Endodermal cell (in vitro differentiated cells): ENCODE measurements around the gene FHL5. TPM values are rescaled to one million over a fixed set of nuclear protein-coding genes. Genes with fewer than 3 reads are reported as not detected.

Experiments
- DNase-seq: peaks from one replicate; pipeline ENCODE4 v3.0.0-alpha.2; 2017
- H3K27ac ChIP-seq: 2 replicates; pipeline ENCODE4 v1.5.1; 2013; ENCODE audit warnings: mild to moderate bottlenecking, low read depth, low read length, moderate library complexity
- H3K27me3 ChIP-seq: 2 replicates; pipeline ENCODE4 v1.6.1; 2013; ENCODE audit warnings: mild to moderate bottlenecking, low read length, moderate library complexity; ENCODE audit not compliant: insufficient read depth, control insufficient read depth, poor library complexity, severe bottlenecking
- H3K36me3 ChIP-seq: 2 replicates; pipeline ENCODE4 v1.7.0; 2013; ENCODE audit warnings: mild to moderate bottlenecking, low read length, moderate library complexity; ENCODE audit not compliant: control insufficient read depth, insufficient read depth
- H3K4me1 ChIP-seq: one replicate; pipeline ENCODE4 v1.7.0; 2013; ENCODE audit warnings: low read length; ENCODE audit not compliant: control insufficient read depth, insufficient read depth
- H3K4me3 ChIP-seq: 2 replicates; pipeline ENCODE4 v1.5.1; 2013; ENCODE audit warnings: mild to moderate bottlenecking, low read length, moderate library complexity
- H3K9ac ChIP-seq: 2 replicates; pipeline ENCODE4 v1.6.1; 2013; ENCODE audit warnings: mild to moderate bottlenecking, low read length, moderate library complexity; ENCODE audit not compliant: poor library complexity, severe bottlenecking; ENCODE audit errors: extremely low read depth
- H3K9me3 ChIP-seq: 2 replicates; pipeline ENCODE4 v1.6.1; 2013; ENCODE audit warnings: mild to moderate bottlenecking, low read length, moderate library complexity; ENCODE audit not compliant: control insufficient read depth
- H3K27ac Mint-ChIP-seq: 2 replicates; pipeline ENCODE4 v1.8.0; 2020; ENCODE audit warnings: mixed read lengths
- H3K27me3 Mint-ChIP-seq: 2 replicates; pipeline ENCODE4 v1.8.0; 2021; ENCODE audit warnings: mild to moderate bottlenecking, mixed read lengths; ENCODE audit not compliant: insufficient read depth
- H3K36me3 Mint-ChIP-seq: 2 replicates; pipeline ENCODE4 v1.8.0; 2020; ENCODE audit warnings: low read depth, mixed read lengths
- H3K4me1 Mint-ChIP-seq: 2 replicates; pipeline ENCODE4 v1.8.0; 2020; ENCODE audit warnings: mixed read lengths
- H3K4me3 Mint-ChIP-seq: 2 replicates; pipeline ENCODE4 v1.8.0; 2020; ENCODE audit warnings: mild to moderate bottlenecking, moderate library complexity, mixed read lengths
- H3K9me3 Mint-ChIP-seq: 2 replicates; pipeline ENCODE4 v1.8.0; 2020; ENCODE audit warnings: mild to moderate bottlenecking, mixed read lengths
- WGBS, 2 experiments: methylation state at CpG; one replicate each; pipeline versions ENCODE4 v1.1.5 to v1.1.7; 2013; ENCODE audit warnings: missing lambda C conversion rate in 2 of 2, mixed read lengths in 1 of 2; ENCODE audit not compliant: insufficient coverage in 1 of 2, insufficient read length in 1 of 2; 5-methylcytosine and 5-hydroxymethylcytosine counted together
- total RNA-seq, 2 donors: library from RNA; stranded (reverse); fragmentation: NEBNext Ultra II Directional in 1 of 2; extraction: Animal tissue kit (Norgen Biotek cat#: 25700) in 1 of 2; gene quantifications; 2 replicates in 1 of 2; 3 replicates in 1 of 2; pipeline ENCODE4 v1.2.1, GENCODE V29; 2021
- TF ChIP-seq, protein P1 (sequence below): fragments of 200-600 bp; sonication (generic); conservative IDR thresholded peaks from 2 replicates; pipeline ENCODE4 v1.5.0; 2021; ENCODE audit warnings: antibody characterized with exemption, mild to moderate bottlenecking

The FHL5 gene
- total RNA-seq, 2 donors from 2014 or later, result not detected

DNA sequence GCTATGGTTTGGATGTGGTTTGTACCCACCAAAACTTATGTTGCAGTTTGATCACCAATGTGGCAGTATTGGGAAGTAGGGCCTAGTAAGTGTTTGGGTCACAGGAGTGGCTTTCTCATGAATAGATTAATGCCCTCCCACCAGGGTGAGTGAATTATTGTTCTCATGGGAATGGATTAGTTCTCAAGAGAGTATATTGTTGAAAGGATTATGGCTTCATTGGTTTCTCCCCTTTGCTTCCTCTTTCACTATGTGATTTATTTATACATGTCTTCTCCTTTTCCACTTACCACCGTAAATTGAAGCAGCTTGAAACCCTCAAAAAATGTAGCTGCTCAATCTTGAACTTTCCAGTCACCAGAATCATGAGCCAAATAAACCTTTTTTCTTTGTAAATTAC, 30.5 kb upstream of the FHL5 start:
- H3K27me3 ChIP-seq, result no peaks in the 10 kb centered on the region
- Mint-ChIP-seq H3K27ac (no peak overlapping the region), H3K4me1 (peaks cover 4% of the 10 kb centered on the region), H3K36me3 (peaks cover 50% of the 10 kb centered on the region), H3K27me3 (no peaks in the 10 kb centered on the region), H3K4me3 (no peak overlapping the region), H3K9me3 (no peaks in the 10 kb centered on the region)
- no peak overlapping the region for H3K27ac ChIP-seq
- no peak overlapping the region for H3K9ac ChIP-seq
- H3K4me1 ChIP-seq, result no peaks in the 10 kb centered on the region
- peaks cover 10% of the 10 kb centered on the region for H3K9me3 ChIP-seq
- DNase-seq, result no peak
- 96 to 100% methylated on average over 1 of the region's 1 CpG for WGBS, 2 experiments
- TF ChIP-seq, protein P1, sequence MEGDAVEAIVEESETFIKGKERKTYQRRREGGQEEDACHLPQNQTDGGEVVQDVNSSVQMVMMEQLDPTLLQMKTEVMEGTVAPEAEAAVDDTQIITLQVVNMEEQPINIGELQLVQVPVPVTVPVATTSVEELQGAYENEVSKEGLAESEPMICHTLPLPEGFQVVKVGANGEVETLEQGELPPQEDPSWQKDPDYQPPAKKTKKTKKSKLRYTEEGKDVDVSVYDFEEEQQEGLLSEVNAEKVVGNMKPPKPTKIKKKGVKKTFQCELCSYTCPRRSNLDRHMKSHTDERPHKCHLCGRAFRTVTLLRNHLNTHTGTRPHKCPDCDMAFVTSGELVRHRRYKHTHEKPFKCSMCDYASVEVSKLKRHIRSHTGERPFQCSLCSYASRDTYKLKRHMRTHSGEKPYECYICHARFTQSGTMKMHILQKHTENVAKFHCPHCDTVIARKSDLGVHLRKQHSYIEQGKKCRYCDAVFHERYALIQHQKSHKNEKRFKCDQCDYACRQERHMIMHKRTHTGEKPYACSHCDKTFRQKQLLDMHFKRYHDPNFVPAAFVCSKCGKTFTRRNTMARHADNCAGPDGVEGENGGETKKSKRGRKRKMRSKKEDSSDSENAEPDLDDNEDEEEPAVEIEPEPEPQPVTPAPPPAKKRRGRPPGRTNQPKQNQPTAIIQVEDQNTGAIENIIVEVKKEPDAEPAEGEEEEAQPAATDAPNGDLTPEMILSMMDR, result no peak
- no peak overlapping the region for H3K4me3 ChIP-seq
- H3K36me3 ChIP-seq, result peaks cover 71% of the 10 kb centered on the region

DNA sequence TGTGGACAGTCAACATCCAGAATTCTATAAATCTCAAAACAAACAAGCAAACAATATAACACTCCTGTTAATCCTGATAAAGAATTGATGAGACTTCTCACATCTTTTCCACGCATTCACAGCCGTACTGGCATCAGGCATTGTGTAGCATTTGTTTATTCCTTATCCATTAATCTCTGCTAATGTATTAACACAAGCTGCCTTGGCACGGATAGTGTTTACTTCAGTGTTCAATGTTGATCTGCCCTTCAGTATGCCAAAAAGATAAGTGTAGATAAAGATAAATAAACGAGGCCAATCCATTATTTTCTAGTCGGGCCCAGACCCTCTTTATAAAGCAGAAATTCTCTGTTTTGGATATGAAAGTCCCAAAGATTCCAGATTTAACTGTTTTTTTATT, 25.2 kb upstream of the FHL5 start:
- Histone ChIP-seq H3K9me3 (no peaks in the 10 kb centered on the region), H3K36me3 (peaks cover 41% of the 10 kb centered on the region), H3K27ac (no peak overlapping the region), H3K4me3 (no peak overlapping the region), H3K27me3 (no peaks in the 10 kb centered on the region), H3K9ac (no peak overlapping the region), H3K4me1 (no peaks in the 10 kb centered on the region)
- Mint-ChIP-seq H3K4me3 (no peak overlapping the region), H3K27ac (no peak overlapping the region), H3K9me3 (no peaks in the 10 kb centered on the region), H3K36me3 (peaks cover 20% of the 10 kb centered on the region), H3K27me3 (no peaks in the 10 kb centered on the region), H3K4me1 (peaks cover 24% of the 10 kb centered on the region)
- 87 to 91% methylated on average over 4 to 5 of the region's 5 CpGs for WGBS, 2 experiments
- TF ChIP-seq, protein P1, result no peak
- no peak for DNase-seq

DNA sequence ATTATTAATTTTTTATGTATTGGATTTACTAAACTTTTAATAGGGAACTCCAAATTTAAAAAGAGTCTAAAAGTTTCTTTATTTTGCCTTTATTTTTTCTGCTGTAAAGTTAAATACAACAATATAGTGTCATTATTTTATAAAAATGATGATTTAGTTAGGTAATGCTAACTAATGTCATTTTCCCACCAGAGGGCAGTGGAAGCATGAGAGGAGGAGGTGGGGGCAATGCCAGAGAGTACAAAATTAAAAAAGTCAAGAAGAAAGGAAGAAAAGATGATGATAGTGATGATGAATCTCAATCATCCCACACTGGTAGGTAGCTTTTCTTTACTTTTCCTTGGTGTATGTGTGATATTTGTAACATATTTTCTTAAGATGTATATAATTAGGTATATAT, 20.2 kb upstream of the FHL5 start:
- TF ChIP-seq, protein P1, result peak; percentile 76
- H3K4me3 ChIP-seq, result no peak overlapping the region
- no peak for DNase-seq
- H3K4me1 ChIP-seq, result no peaks in the 10 kb centered on the region
- H3K9me3 Mint-ChIP-seq, result no peaks in the 10 kb centered on the region
- no peaks in the 10 kb centered on the region for H3K27me3 ChIP-seq
- H3K27ac Mint-ChIP-seq, result no peak overlapping the region
- no peak overlapping the region for H3K4me3 Mint-ChIP-seq
- peaks cover 32% of the 10 kb centered on the region for H3K36me3 Mint-ChIP-seq
- H3K9ac ChIP-seq, result no peak overlapping the region
- H3K36me3 ChIP-seq, result peaks cover 65% of the 10 kb centered on the region
- H3K27ac ChIP-seq, result no peak overlapping the region
- H3K9me3 ChIP-seq, result no peaks in the 10 kb centered on the region
- no peaks in the 10 kb centered on the region for H3K27me3 Mint-ChIP-seq
- H3K4me1 Mint-ChIP-seq, result peaks cover 17% of the 10 kb centered on the region
